Measurements from ENCODE around the gene ZNF607.
"Not testable (repeated sequence)": the region's sequence is repeated elsewhere in the genome, so short reads cannot be mapped to it uniquely, and the experiment has no call there.

Gene ZNF607

GRCh38 chr19:37695144-37695899 is 24.2 kb downstream of the ZNF607 start:
- H3K4me3 ChIP-seq (ENCODE audit: low read depth, low read length): no peak overlapping the region
- H3K27me3 ChIP-seq (ENCODE audit: control insufficient read depth, insufficient read depth, low read length): peaks cover 26% of the 10 kb centered on the region
- H3K9ac ChIP-seq (ENCODE audit: low read depth, low read length): no peak overlapping the region
- H3K9me3 ChIP-seq (ENCODE audit: control insufficient read depth, insufficient read depth, low read length): peaks cover 17% of the 10 kb centered on the region
- peaks cover 36% of the 10 kb centered on the region for H3K36me3 ChIP-seq (ENCODE audit: control insufficient read depth, insufficient read depth, low read length)
- no peak overlapping the region for H3K27ac ChIP-seq (ENCODE audit: low read depth, low read length)
- peaks cover 6% of the 10 kb centered on the region; the same call in 1 of the 2 replicates for H3K4me1 ChIP-seq (ENCODE audit: control insufficient read depth, insufficient read depth, low read length)

GRCh38 chr19:37692956-37693620 is 26.5 kb downstream of the ZNF607 start:
- Histone ChIP-seq H3K4me1 (ENCODE audit: control insufficient read depth, insufficient read depth, low read length) (peaks cover 6% of the 10 kb centered on the region; the same call in 1 of the 2 replicates), H3K4me3 (ENCODE audit: low read depth, low read length) (no peak overlapping the region), H3K27ac (ENCODE audit: low read depth, low read length) (no peak overlapping the region), H3K9me3 (ENCODE audit: control insufficient read depth, insufficient read depth, low read length) (no peaks in the 10 kb centered on the region), H3K27me3 (ENCODE audit: control insufficient read depth, insufficient read depth, low read length) (peaks cover 26% of the 10 kb centered on the region), H3K36me3 (ENCODE audit: control insufficient read depth, insufficient read depth, low read length) (peaks cover 13% of the 10 kb centered on the region; the same call in 1 of the 2 replicates), H3K9ac (ENCODE audit: low read depth, low read length) (no peak overlapping the region)

- peaks cover 6% of the 10 kb centered on the region; the same call in 1 of the 2 replicates for H3K4me1 ChIP-seq (ENCODE audit: control insufficient read depth, insufficient read depth, low read length)
- H3K27me3 ChIP-seq (ENCODE audit: control insufficient read depth, insufficient read depth, low read length): peaks cover 26% of the 10 kb centered on the region
- H3K4me3 ChIP-seq (ENCODE audit: low read depth, low read length): peak overlapping the region; percentile 77
- no peaks in the 10 kb centered on the region; the same call in 1 of the 2 replicates for H3K9me3 ChIP-seq (ENCODE audit: control insufficient read depth, insufficient read depth, low read length)
- no peak overlapping the region for H3K27ac ChIP-seq (ENCODE audit: low read depth, low read length)
- peaks cover 8% of the 10 kb centered on the region; the same call in 1 of the 2 replicates for H3K36me3 ChIP-seq (ENCODE audit: control insufficient read depth, insufficient read depth, low read length)
- H3K9ac ChIP-seq (ENCODE audit: low read depth, low read length): peak overlapping the region; percentile 24; the same call in 1 of the 2 replicates
Measured at GRCh38 chr19:37691881-37692504, 27.6 kb downstream of the ZNF607 start.

GRCh38 chr19:37683520-37683919 is 36.0 kb downstream of the ZNF607 start:
- Histone ChIP-seq H3K27me3 (ENCODE audit: control insufficient read depth, insufficient read depth, low read length) (no peaks in the 10 kb centered on the region), H3K4me1 (ENCODE audit: control insufficient read depth, insufficient read depth, low read length) (no peaks in the 10 kb centered on the region), H3K4me3 (ENCODE audit: low read depth, low read length) (no peak overlapping the region), H3K36me3 (ENCODE audit: control insufficient read depth, insufficient read depth, low read length) (no peaks in the 10 kb centered on the region), H3K27ac (ENCODE audit: low read depth, low read length) (no peak overlapping the region), H3K9ac (ENCODE audit: low read depth, low read length) (no peak overlapping the region), H3K9me3 (ENCODE audit: control insufficient read depth, insufficient read depth, low read length) (peaks cover 23% of the 10 kb centered on the region)

- Histone ChIP-seq H3K4me1 (ENCODE audit: control insufficient read depth, insufficient read depth, low read length) (no peaks in the 10 kb centered on the region), H3K9ac (ENCODE audit: low read depth, low read length) (no peak overlapping the region), H3K4me3 (ENCODE audit: low read depth, low read length) (no peak overlapping the region; the same call in 1 of the 2 replicates), H3K36me3 (ENCODE audit: control insufficient read depth, insufficient read depth, low read length) (no peaks in the 10 kb centered on the region), H3K27me3 (ENCODE audit: control insufficient read depth, insufficient read depth, low read length) (no peaks in the 10 kb centered on the region), H3K27ac (ENCODE audit: low read depth, low read length) (no peak overlapping the region), H3K9me3 (ENCODE audit: control insufficient read depth, insufficient read depth, low read length) (peaks cover 66% of the 10 kb centered on the region)
Measured at GRCh38 chr19:37669450-37669914, 50.1 kb downstream of the ZNF607 start.

- H3K9me3 ChIP-seq (ENCODE audit: control insufficient read depth, insufficient read depth, low read length); H3K27ac ChIP-seq (ENCODE audit: low read depth, low read length); H3K4me1 ChIP-seq (ENCODE audit: control insufficient read depth, insufficient read depth, low read length); H3K9ac ChIP-seq (ENCODE audit: low read depth, low read length); H3K4me3 ChIP-seq (ENCODE audit: low read depth, low read length); H3K36me3 ChIP-seq (ENCODE audit: control insufficient read depth, insufficient read depth, low read length): not testable (repeated sequence)
- H3K27me3 ChIP-seq (ENCODE audit: control insufficient read depth, insufficient read depth, low read length): peaks cover 16% of the 10 kb centered on the region; the same call in 1 of the 2 replicates
Measured at GRCh38 chr19:37657157-37657556, 62.4 kb downstream of the ZNF607 start.

- 0 out of 2 replicates have a peak, but pooled peaks cover 6% of the 10 kb centered on the region for H3K9me3 ChIP-seq (ENCODE audit: control insufficient read depth, insufficient read depth, low read length)
- peak overlapping the region; percentile 95 for H3K4me3 ChIP-seq (ENCODE audit: low read depth, low read length)
- H3K9ac ChIP-seq (ENCODE audit: low read depth, low read length): peak overlapping the region; percentile 37
- peaks cover 16% of the 10 kb centered on the region; the same call in 1 of the 2 replicates for H3K27me3 ChIP-seq (ENCODE audit: control insufficient read depth, insufficient read depth, low read length)
- peak overlapping the region; percentile 69 for H3K27ac ChIP-seq (ENCODE audit: low read depth, low read length)
- no peaks in the 10 kb centered on the region for H3K36me3 ChIP-seq (ENCODE audit: control insufficient read depth, insufficient read depth, low read length)
- 0 out of 2 replicates have a peak, but pooled peaks cover 9% of the 10 kb centered on the region for H3K4me1 ChIP-seq (ENCODE audit: control insufficient read depth, insufficient read depth, low read length)
Measured at GRCh38 chr19:37655689-37656371, 63.7 kb downstream of the ZNF607 start.

GRCh38 chr19:37655301-37655688 is 64.3 kb downstream of the ZNF607 start, which contains the start of gene ZFP30:
Gene ZFP30, minus strand, starts transcription at chr19:37655465. Its CDS starts 7,643 bp downstream, at chr19:37647822.
- Histone ChIP-seq H3K9me3 (ENCODE audit: control insufficient read depth, insufficient read depth, low read length) (0 out of 2 replicates have a peak, but pooled peaks cover under 1% of the 10 kb centered on the region), H3K36me3 (ENCODE audit: control insufficient read depth, insufficient read depth, low read length) (no peaks in the 10 kb centered on the region), H3K27ac (ENCODE audit: low read depth, low read length) (peak within 1 kb of the TSS; percentile 69), H3K27me3 (ENCODE audit: control insufficient read depth, insufficient read depth, low read length) (peaks cover 16% of the 10 kb centered on the region; the same call in 1 of the 2 replicates), H3K4me3 (ENCODE audit: low read depth, low read length) (peak within 1 kb of the TSS; percentile 95), H3K9ac (ENCODE audit: low read depth, low read length) (peak within 1 kb of the TSS; percentile 37), H3K4me1 (ENCODE audit: control insufficient read depth, insufficient read depth, low read length) (0 out of 2 replicates have a peak, but pooled peaks cover 9% of the 10 kb centered on the region)

- 0 out of 2 replicates have a peak, but pooled peaks cover 9% of the 10 kb centered on the region for H3K4me1 ChIP-seq (ENCODE audit: control insufficient read depth, insufficient read depth, low read length)
- H3K4me3 ChIP-seq (ENCODE audit: low read depth, low read length): peak overlapping the region; percentile 95
- no peaks in the 10 kb centered on the region for H3K9me3 ChIP-seq (ENCODE audit: control insufficient read depth, insufficient read depth, low read length)
- peaks cover 16% of the 10 kb centered on the region; the same call in 1 of the 2 replicates for H3K27me3 ChIP-seq (ENCODE audit: control insufficient read depth, insufficient read depth, low read length)
- peak overlapping the region; percentile 37 for H3K9ac ChIP-seq (ENCODE audit: low read depth, low read length)
- H3K27ac ChIP-seq (ENCODE audit: low read depth, low read length): peak overlapping the region; percentile 69
- no peaks in the 10 kb centered on the region for H3K36me3 ChIP-seq (ENCODE audit: control insufficient read depth, insufficient read depth, low read length)
Measured at GRCh38 chr19:37654629-37655300, 64.8 kb downstream of the ZNF607 start.

GRCh38 chr19:37654118-37654517 is 65.4 kb downstream of the ZNF607 start:
- Histone ChIP-seq H3K27me3 (ENCODE audit: control insufficient read depth, insufficient read depth, low read length) (peaks cover 16% of the 10 kb centered on the region; the same call in 1 of the 2 replicates), H3K4me1 (ENCODE audit: control insufficient read depth, insufficient read depth, low read length) (0 out of 2 replicates have a peak, but pooled peaks cover 9% of the 10 kb centered on the region), H3K9ac (ENCODE audit: low read depth, low read length) (no peak overlapping the region), H3K9me3 (ENCODE audit: control insufficient read depth, insufficient read depth, low read length) (no peaks in the 10 kb centered on the region), H3K27ac (ENCODE audit: low read depth, low read length) (peak overlapping the region; percentile 69), H3K4me3 (ENCODE audit: low read depth, low read length) (peak overlapping the region; percentile 95), H3K36me3 (ENCODE audit: control insufficient read depth, insufficient read depth, low read length) (no peaks in the 10 kb centered on the region)

Measured in HUES48 (cell line).